AG04450 (cell line): ENCODE data around the gene ANKRD6. TPM values are rescaled to one million over a fixed set of nuclear protein-coding genes. Genes with fewer than 3 reads are reported as not detected.

Experiments
- CTCF ChIA-PET: fragments of 300-600, 350-600 bp; formaldehyde crosslinking; extraction: SDS; loops from one replicate; lab custom pipeline; 2022; ENCODE audit warnings: antibody characterized with exemption, inconsistent platforms; lab: Charles Lee
- POLR2A ChIA-PET: fragments of 350-600 bp; formaldehyde crosslinking; extraction: SDS; loops from one replicate; lab custom pipeline; 2021; ENCODE audit warnings: antibody characterized with exemption, inconsistent platforms; lab: Yijun Ruan, JAX
- DNase-seq: peaks from one replicate; pipeline ENCODE4 v3.0.0-alpha.2; 2011; ENCODE audit warnings: low read depth, low spot score
- H3K27ac ChIP-seq: one replicate; pipeline ENCODE4 v1.5.1; 2012; ENCODE audit warnings: low read depth, low read length, control low read depth
- H3K27me3 ChIP-seq: one replicate; pipeline ENCODE4 v1.6.0; 2012; ENCODE audit warnings: low read length; ENCODE audit not compliant: control insufficient read depth, insufficient read depth
- H3K4me3 ChIP-seq: 2 replicates; pipeline ENCODE4 v1.5.1; 2011; ENCODE audit warnings: mild to moderate bottlenecking, low read depth, low read length, control low read depth
- H3K9me3 ChIP-seq: 2 replicates; pipeline ENCODE4 v1.5.1; 2012; ENCODE audit warnings: low read length; ENCODE audit not compliant: control insufficient read depth, insufficient read depth
- CTCF ChIP-seq: IDR thresholded peaks from 2 replicates; pipeline ENCODE4 v1.5.1; 2011; ENCODE audit warnings: low read depth, low read length, control low read depth, inconsistent platforms
- polyA plus RNA-seq: library from polyadenylated mRNA; depleted of rRNA; stranded (reverse); fragments of >200 nt; gene quantifications from 2 replicates; pipeline ENCODE4 v1.2.3, GENCODE V29; 2011

ANKRD6 gene
- polyA plus RNA-seq, 1 experiment = 0.10 TPM

GRCh38 chr6:89527634-89528033 lies 94.7 kb downstream of the ANKRD6 start:
- H3K27me3 ChIP-seq = no peaks in the 10 kb centered on the region
- no peak for TF ChIP-seq CTCF
- POLR2A ChIA-PET = no interaction called here
- H3K4me3 ChIP-seq = no peak overlapping the region
- H3K9me3 ChIP-seq = no peaks in the 10 kb centered on the region
- DNase-seq = no peak
- CTCF ChIA-PET = no interaction called here
- no peak overlapping the region for H3K27ac ChIP-seq

- TF ChIP-seq CTCF = no peak
- DNase-seq = no peak
- Histone ChIP-seq H3K27ac (no peak overlapping the region), H3K4me3 (no peak overlapping the region), H3K9me3 (no peaks in the 10 kb centered on the region), H3K27me3 (no peaks in the 10 kb centered on the region)
- CTCF ChIA-PET = no interaction called here
- POLR2A ChIA-PET = interaction anchor here (0.7 kb wide), 1 partner anchor 15 kb away, joined by 3 read pairs; no protein-coding TSS in a partner anchor
Measured at GRCh38 chr6:89528866-89529265, 95.9 kb downstream of the ANKRD6 start.

GRCh38 chr6:89530982-89531381 lies 98.0 kb downstream of the ANKRD6 start:
- DNase-seq = no peak
- no peak overlapping the region for H3K27ac ChIP-seq
- ChIA-PET CTCF (no interaction called here), POLR2A (no interaction called here)
- H3K9me3 ChIP-seq = no peaks in the 10 kb centered on the region
- no peaks in the 10 kb centered on the region for H3K27me3 ChIP-seq
- no peak for TF ChIP-seq CTCF
- H3K4me3 ChIP-seq = no peak overlapping the region

- Histone ChIP-seq H3K27me3 (no peaks in the 10 kb centered on the region), H3K27ac (no peak overlapping the region), H3K4me3 (no peak overlapping the region), H3K9me3 (no peaks in the 10 kb centered on the region)
- ChIA-PET CTCF (no interaction called here), POLR2A (no interaction called here)
- DNase-seq = no peak
- no peak for TF ChIP-seq CTCF
Measured at GRCh38 chr6:89536231-89536630, 103.3 kb downstream of the ANKRD6 start.

- CTCF ChIA-PET = no interaction called here
Measured at GRCh38 chr6:89539779-89540178, 106.8 kb downstream of the ANKRD6 start.

More at GRCh38 chr6:89539779-89540178, 106.8 kb downstream of the ANKRD6 start:
- Histone ChIP-seq H3K4me3 (no peak overlapping the region), H3K9me3 (no peaks in the 10 kb centered on the region), H3K27ac (no peak overlapping the region), H3K27me3 (no peaks in the 10 kb centered on the region)
- POLR2A ChIA-PET = no interaction called here
- no peak for DNase-seq
- no peak for TF ChIP-seq CTCF
